Liver (tissue), 9 donors: Measurements from ENCODE around the gene CELSR1. TPM values are rescaled to one million over a fixed set of nuclear protein-coding genes. Genes with fewer than 3 reads are reported as not detected.

ENCODE experiments used
- DNase-seq: peaks from one replicate; pipeline ENCODE4 v3.0.0-alpha.2; 2017; ENCODE audit warnings: low spot score
- H3K27ac ChIP-seq, 2 donors: one replicate each; pipeline ENCODE4 v1.7.0; 2013; ENCODE audit warnings: inconsistent platforms in 2 of 2, low read length in 2 of 2, control low read depth in 1 of 2, low read depth in 1 of 2, mild to moderate bottlenecking in 1 of 2
- H3K27me3 ChIP-seq, 4 donors: one replicate each; pipeline versions ENCODE4 v1.6.1 to v1.7.0; 2013; ENCODE audit warnings: low read length in 3 of 4, inconsistent platforms in 1 of 4, mild to moderate bottlenecking in 1 of 4, moderate library complexity in 1 of 4; ENCODE audit not compliant: control insufficient read depth in 4 of 4, insufficient read depth in 4 of 4
- H3K36me3 ChIP-seq, 4 donors: one replicate each; pipeline versions ENCODE4 v1.6.1 to v1.7.0; 2013; ENCODE audit warnings: low read length in 3 of 4, mild to moderate bottlenecking in 3 of 4, low read depth in 1 of 4, moderate library complexity in 1 of 4; ENCODE audit not compliant: control insufficient read depth in 4 of 4, insufficient read depth in 3 of 4
- H3K4me1 ChIP-seq, 4 donors: one replicate each; pipeline versions ENCODE4 v1.6.1 to v1.7.0; 2013; ENCODE audit warnings: low read length in 3 of 4, mild to moderate bottlenecking in 3 of 4, moderate library complexity in 1 of 4; ENCODE audit not compliant: control insufficient read depth in 4 of 4, insufficient read depth in 4 of 4
- H3K4me3 ChIP-seq, 3 donors: one replicate each; pipeline versions ENCODE4 v1.6.1 to v1.7.0; 2013; ENCODE audit warnings: low read length in 3 of 3, control low read depth in 1 of 3, low read depth in 1 of 3, mild to moderate bottlenecking in 1 of 3
- H3K9ac ChIP-seq, 2 donors: one replicate each; pipeline ENCODE4 v1.7.0; 2013; ENCODE audit warnings: low read length in 2 of 2, mild to moderate bottlenecking in 2 of 2, moderate library complexity in 2 of 2, control low read depth in 1 of 2, low read depth in 1 of 2
- H3K9me3 ChIP-seq, 4 donors: one replicate each; pipeline versions ENCODE4 v1.6.1 to v1.7.0; 2013; ENCODE audit warnings: low read length in 3 of 4; ENCODE audit not compliant: control insufficient read depth in 4 of 4
- CTCF ChIP-seq: fragments of 150-350 bp; IDR thresholded peaks from 2 replicates; pipeline ENCODE4 v1.5.1; 2017; ENCODE audit warnings: improper control_type of control experiment, low read depth, low read length; ENCODE audit not compliant: missing input control
- FOXA1 ChIP-seq: IDR thresholded peaks from 2 replicates; pipeline ENCODE4 v1.6.1; 2016; ENCODE audit warnings: antibody characterized with exemption
- FOXA2 ChIP-seq: IDR thresholded peaks from 2 replicates; pipeline ENCODE4 v1.6.1; 2016; ENCODE audit warnings: antibody characterized with exemption
- HNF4G ChIP-seq: IDR thresholded peaks from 2 replicates; pipeline ENCODE4 v1.6.1; 2016; ENCODE audit warnings: antibody characterized with exemption
- JUND ChIP-seq, 2 donors: IDR thresholded peaks; 2 replicates each; pipeline ENCODE4 v1.6.1; 2016; ENCODE audit warnings: antibody characterized with exemption in 2 of 2
- MAX ChIP-seq: IDR thresholded peaks from 2 replicates; pipeline ENCODE4 v1.6.1; 2016; ENCODE audit warnings: antibody characterized with exemption
- RAD21 ChIP-seq, 2 donors: IDR thresholded peaks; 2 replicates each; pipeline ENCODE4 v1.6.1; 2016; ENCODE audit warnings: antibody characterized with exemption in 2 of 2, mild to moderate bottlenecking in 2 of 2
- REST ChIP-seq: IDR thresholded peaks from 2 replicates; pipeline ENCODE4 v1.6.1; 2016; ENCODE audit warnings: antibody characterized with exemption, mild to moderate bottlenecking
- RXRA ChIP-seq, 2 donors: IDR thresholded peaks; 2 replicates each; pipeline ENCODE4 v1.6.1; 2017 to 2018; ENCODE audit warnings: antibody characterized with exemption in 2 of 2, mild to moderate bottlenecking in 1 of 2
- SP1 ChIP-seq: IDR thresholded peaks from 2 replicates; pipeline ENCODE4 v1.6.1; 2018; ENCODE audit warnings: antibody characterized with exemption, mild to moderate bottlenecking
- TAF1 ChIP-seq: conservative IDR thresholded peaks from 2 replicates; pipeline ENCODE4 v1.6.1; 2016; ENCODE audit warnings: antibody characterized with exemption, mild to moderate bottlenecking
- YY1 ChIP-seq: IDR thresholded peaks from 2 replicates; pipeline ENCODE4 v1.6.1; 2016; ENCODE audit warnings: antibody characterized with exemption, mild to moderate bottlenecking
- WGBS: extraction: QIAGEN DNeasy Blood & Tissue Kit; methylation state at CpG from one replicate; pipeline ENCODE4 v1.1.7; 2013; 5-methylcytosine and 5-hydroxymethylcytosine counted together
- polyA plus RNA-seq, 2 donors: library from polyadenylated mRNA; stranded (reverse) in 1 of 2; unstranded in 1 of 2; fragments of 200-250 nt in 1 of 2; fragments of >200 nt in 1 of 2; fragmentation: Nextera tagmentation in 1 of 2; extraction: Ambion mirVana in 1 of 2; gene quantifications; one replicate each; pipeline versions ENCODE4 v1.2.1 to v1.2.3, GENCODE V29; 2013 to 2015
- total RNA-seq, 2 donors: library from RNA; depleted of rRNA; stranded (reverse); fragments of >200 nt; gene quantifications; one replicate each; pipeline ENCODE4 v1.2.3, GENCODE V29; 2014
- TF ChIP-seq, protein P1 (sequence below): IDR thresholded peaks from 2 replicates; pipeline ENCODE4 v1.6.1; 2016; ENCODE audit warnings: antibody characterized with exemption
- TF ChIP-seq, protein P2 (sequence below): IDR thresholded peaks from 2 replicates; pipeline ENCODE4 v1.6.1; 2016; ENCODE audit warnings: antibody characterized with exemption
- donor health status: healthy.
- donor health status: healthy.
- donor health status: healthy.
- donor health status: healthy.
- donor health status: healthy.

Gene CELSR1
- total and polyA plus RNA-seq, 4 donors = 0.37 to 1.6 (median 1.3) TPM

DNA sequence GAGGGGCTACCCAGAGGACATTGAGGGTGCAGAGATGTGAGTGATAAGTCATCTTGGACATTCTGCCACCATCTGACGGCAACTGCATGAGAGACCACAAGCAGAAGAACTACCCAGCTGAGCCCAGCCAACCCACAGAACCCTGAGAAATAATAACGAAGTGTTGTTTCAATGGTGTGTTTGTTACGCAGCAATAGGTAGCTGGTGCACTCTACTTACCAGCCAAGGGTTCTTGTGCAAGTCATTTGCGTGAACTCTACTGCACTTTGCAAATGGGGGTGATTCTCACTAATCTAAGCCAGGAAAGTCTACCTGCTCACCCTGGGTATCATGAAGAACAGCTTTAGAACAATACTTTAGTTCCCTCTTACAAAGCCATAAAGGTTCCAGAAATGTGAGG is 15.8 kb upstream of the CELSR1 start (continued):
- no peak for TF ChIP-seq REST
- TF ChIP-seq TAF1 = no peak

GRCh38 chr22:46551996-46552395 is 14.6 kb upstream of the CELSR1 start:
- Histone ChIP-seq H3K36me3 (no peaks in the 10 kb centered on the region), H3K27ac (no peak overlapping the region), H3K27me3 (no peaks in the 10 kb centered on the region), H3K4me1 (peaks cover 6 to 11% (median 9%) of the 10 kb centered on the region in 4 donors), H3K9me3 (no peaks in the 10 kb centered on the region), H3K4me3 (no peak overlapping the region), H3K9ac (no peak overlapping the region)
- TF ChIP-seq TAF1 = no peak
- TF ChIP-seq, protein P1, sequence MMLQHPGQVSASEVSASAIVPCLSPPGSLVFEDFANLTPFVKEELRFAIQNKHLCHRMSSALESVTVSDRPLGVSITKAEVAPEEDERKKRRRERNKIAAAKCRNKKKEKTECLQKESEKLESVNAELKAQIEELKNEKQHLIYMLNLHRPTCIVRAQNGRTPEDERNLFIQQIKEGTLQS = no peak
- no peak for TF ChIP-seq CTCF
- TF ChIP-seq, protein P2, sequence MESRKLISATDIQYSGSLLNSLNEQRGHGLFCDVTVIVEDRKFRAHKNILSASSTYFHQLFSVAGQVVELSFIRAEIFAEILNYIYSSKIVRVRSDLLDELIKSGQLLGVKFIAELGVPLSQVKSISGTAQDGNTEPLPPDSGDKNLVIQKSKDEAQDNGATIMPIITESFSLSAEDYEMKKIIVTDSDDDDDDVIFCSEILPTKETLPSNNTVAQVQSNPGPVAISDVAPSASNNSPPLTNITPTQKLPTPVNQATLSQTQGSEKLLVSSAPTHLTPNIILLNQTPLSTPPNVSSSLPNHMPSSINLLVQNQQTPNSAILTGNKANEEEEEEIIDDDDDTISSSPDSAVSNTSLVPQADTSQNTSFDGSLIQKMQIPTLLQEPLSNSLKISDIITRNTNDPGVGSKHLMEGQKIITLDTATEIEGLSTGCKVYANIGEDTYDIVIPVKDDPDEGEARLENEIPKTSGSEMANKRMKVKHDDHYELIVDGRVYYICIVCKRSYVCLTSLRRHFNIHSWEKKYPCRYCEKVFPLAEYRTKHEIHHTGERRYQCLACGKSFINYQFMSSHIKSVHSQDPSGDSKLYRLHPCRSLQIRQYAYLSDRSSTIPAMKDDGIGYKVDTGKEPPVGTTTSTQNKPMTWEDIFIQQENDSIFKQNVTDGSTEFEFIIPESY = no peak
- TF ChIP-seq YY1 = no peak
- no peak for TF ChIP-seq FOXA2
- TF ChIP-seq HNF4G = no peak
- no peak for TF ChIP-seq SP1
- no peak for TF ChIP-seq RXRA (IDR thresholded peaks at IDR 0.05)
- TF ChIP-seq RAD21 (IDR thresholded peaks at IDR 0.05) = no peak
- DNase-seq = no peak
- 94% methylated on average over 12 of the region's 12 CpGs for WGBS

- Histone ChIP-seq H3K27me3 (no peaks in the 10 kb centered on the region), H3K9me3 (no peaks in the 10 kb centered on the region), H3K27ac (no peak overlapping the region), H3K4me1 (peaks cover 9 to 15% (median 14%) of the 10 kb centered on the region in 4 donors), H3K9ac (no peak overlapping the region), H3K4me3 (no peak overlapping the region), H3K36me3 (no peaks in the 10 kb centered on the region)
- DNase-seq = no peak
- WGBS = 87% methylated on average over 9 of the region's 9 CpGs
- TF ChIP-seq MAX = no peak
- no peak for TF ChIP-seq RXRA (IDR thresholded peaks at IDR 0.05)
- TF ChIP-seq JUND (IDR thresholded peaks at IDR 0.05) = no peak
- TF ChIP-seq FOXA1 = no peak
Observed at GRCh38 chr22:46551321-46551720, 13.9 kb upstream of the CELSR1 start.
